GM19467 (cell line): Measurements from ENCODE around the gene CNN2.
"Not testable (repeated sequence)": the region's sequence is repeated elsewhere in the genome, so short reads cannot be mapped to it uniquely, and the experiment has no call there.

Experiments used
- ATAC-seq: cut with Tn5 transposase; IDR thresholded peaks from one replicate; pipeline ENCODE4 v1.9.1; 2021; ENCODE audit warnings: mild to moderate bottlenecking, moderate library complexity; ENCODE audit not compliant: unreplicated experiment

The CNN2 gene

GRCh38 chr19:1010586-1011510 is 15.6 kb upstream of the CNN2 start:
- no peak for ATAC-seq

GRCh38 chr19:1011831-1012333 is 14.5 kb upstream of the CNN2 start:
- ATAC-seq = no peak

- ATAC-seq = no peak
Observed at GRCh38 chr19:1012334-1012733, 14.1 kb upstream of the CNN2 start.

GRCh38 chr19:1013218-1013617 is 13.2 kb upstream of the CNN2 start:
- ATAC-seq = no peak

GRCh38 chr19:1014161-1015060 is 12.0 kb upstream of the CNN2 start:
- ATAC-seq = no peak

- no peak for ATAC-seq
Observed at GRCh38 chr19:1015061-1015781, 11.2 kb upstream of the CNN2 start.

- ATAC-seq = no peak
Observed at GRCh38 chr19:1015782-1016646, 10.4 kb upstream of the CNN2 start.

- ATAC-seq = no peak
Observed at GRCh38 chr19:1016647-1017114, 9.7 kb upstream of the CNN2 start.

GRCh38 chr19:1017115-1017905 is 9.1 kb upstream of the CNN2 start:
- no peak for ATAC-seq

GRCh38 chr19:1017906-1018305 is 8.5 kb upstream of the CNN2 start:
- no peak for ATAC-seq

GRCh38 chr19:1018393-1018792 is 8.0 kb upstream of the CNN2 start:
- ATAC-seq = no peak

GRCh38 chr19:1018932-1019615 is 7.3 kb upstream of the CNN2 start:
- no peak for ATAC-seq

GRCh38 chr19:1019616-1019961 is 6.8 kb upstream of the CNN2 start:
- ATAC-seq = no peak

GRCh38 chr19:1019980-1020867 is 6.2 kb upstream of the CNN2 start:
- ATAC-seq = no peak

- ATAC-seq = peak; percentile 81
Observed at GRCh38 chr19:1020868-1021425, 5.5 kb upstream of the CNN2 start, which contains the start of gene TMEM259. Gene TMEM259, minus strand, starts transcription at chr19:1021123. Its CDS starts 127 bp downstream, at chr19:1020996.

GRCh38 chr19:1023883-1024188 is 2.6 kb upstream of the CNN2 start:
- ATAC-seq = not testable (repeated sequence)

- not testable (repeated sequence) for ATAC-seq
Observed at GRCh38 chr19:1025080-1025479, 1.3 kb upstream of the CNN2 start.
